PFSK-1 (cell line): Measurements from ENCODE around the gene SLC26A6.

Experiments
- POLR2AphosphoS5 ChIP-seq: IDR thresholded peaks from 2 replicates; pipeline ENCODE4 v1.6.1; 2012; ENCODE audit warnings: low read depth, mild to moderate bottlenecking, control low read depth, low read length, moderate library complexity
- TAF1 ChIP-seq: IDR thresholded peaks from 2 replicates; pipeline ENCODE4 v1.6.1; 2012; ENCODE audit warnings: low read length, control low read depth, borderline replicate concordance; ENCODE audit not compliant: insufficient read depth
- TF ChIP-seq, protein P1 (sequence below), 2 experiments: IDR thresholded peaks; 2 replicates each; pipeline versions ENCODE4 v1.6.1 to v1.8.0; 2011 to 2012; ENCODE audit warnings: low read depth in 2 of 2, low read length in 2 of 2, control low read depth in 1 of 2, inconsistent platforms in 1 of 2, mild to moderate bottlenecking in 1 of 2, moderate library complexity in 1 of 2; ENCODE audit not compliant: insufficient read depth in 1 of 2

- TF ChIP-seq TAF1 (no peak), POLR2AphosphoS5 (no peak)
- TF ChIP-seq, protein P1, sequence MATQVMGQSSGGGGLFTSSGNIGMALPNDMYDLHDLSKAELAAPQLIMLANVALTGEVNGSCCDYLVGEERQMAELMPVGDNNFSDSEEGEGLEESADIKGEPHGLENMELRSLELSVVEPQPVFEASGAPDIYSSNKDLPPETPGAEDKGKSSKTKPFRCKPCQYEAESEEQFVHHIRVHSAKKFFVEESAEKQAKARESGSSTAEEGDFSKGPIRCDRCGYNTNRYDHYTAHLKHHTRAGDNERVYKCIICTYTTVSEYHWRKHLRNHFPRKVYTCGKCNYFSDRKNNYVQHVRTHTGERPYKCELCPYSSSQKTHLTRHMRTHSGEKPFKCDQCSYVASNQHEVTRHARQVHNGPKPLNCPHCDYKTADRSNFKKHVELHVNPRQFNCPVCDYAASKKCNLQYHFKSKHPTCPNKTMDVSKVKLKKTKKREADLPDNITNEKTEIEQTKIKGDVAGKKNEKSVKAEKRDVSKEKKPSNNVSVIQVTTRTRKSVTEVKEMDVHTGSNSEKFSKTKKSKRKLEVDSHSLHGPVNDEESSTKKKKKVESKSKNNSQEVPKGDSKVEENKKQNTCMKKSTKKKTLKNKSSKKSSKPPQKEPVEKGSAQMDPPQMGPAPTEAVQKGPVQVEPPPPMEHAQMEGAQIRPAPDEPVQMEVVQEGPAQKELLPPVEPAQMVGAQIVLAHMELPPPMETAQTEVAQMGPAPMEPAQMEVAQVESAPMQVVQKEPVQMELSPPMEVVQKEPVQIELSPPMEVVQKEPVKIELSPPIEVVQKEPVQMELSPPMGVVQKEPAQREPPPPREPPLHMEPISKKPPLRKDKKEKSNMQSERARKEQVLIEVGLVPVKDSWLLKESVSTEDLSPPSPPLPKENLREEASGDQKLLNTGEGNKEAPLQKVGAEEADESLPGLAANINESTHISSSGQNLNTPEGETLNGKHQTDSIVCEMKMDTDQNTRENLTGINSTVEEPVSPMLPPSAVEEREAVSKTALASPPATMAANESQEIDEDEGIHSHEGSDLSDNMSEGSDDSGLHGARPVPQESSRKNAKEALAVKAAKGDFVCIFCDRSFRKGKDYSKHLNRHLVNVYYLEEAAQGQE (IDR thresholded peaks at IDR 0.05; ENCODE audit: insufficient read depth in 1 of 2, low read depth in 2 of 2, low read length in 2 of 2), result no peak
These were observed 19.8 kb upstream of the SLC26A6 start for GRCh38 chr3:48655063-48655462.
